Ishikawa (cell line): ENCODE measurements around the gene CREBL2.

ENCODE experiments used
- CEBPB ChIP-seq: IDR thresholded peaks from 2 replicates; pipeline ENCODE4 v1.6.1; 2012
- CREB1 ChIP-seq: IDR thresholded peaks from 2 replicates; pipeline ENCODE4 v1.6.1; 2012; ENCODE audit warnings: low read depth
- EP300 ChIP-seq: IDR thresholded peaks from 2 replicates; pipeline ENCODE4 v1.6.1; 2012; ENCODE audit warnings: borderline replicate concordance
- NFIC ChIP-seq: IDR thresholded peaks from 2 replicates; pipeline ENCODE4 v1.6.1; 2012
- REST ChIP-seq: IDR thresholded peaks from 2 replicates; pipeline ENCODE4 v1.6.1; 2012; ENCODE audit warnings: low read depth, mild to moderate bottlenecking
- TAF1 ChIP-seq: IDR thresholded peaks from 2 replicates; pipeline ENCODE4 v1.6.1; 2012; ENCODE audit warnings: low read depth, mild to moderate bottlenecking
- TCF12 ChIP-seq: IDR thresholded peaks from 2 replicates; pipeline ENCODE4 v1.6.1; 2012; ENCODE audit warnings: low read depth
- YY1 ChIP-seq: IDR thresholded peaks from 2 replicates; pipeline ENCODE4 v1.6.1; 2012; ENCODE audit warnings: low read depth
- TF ChIP-seq, protein P1 (sequence below): IDR thresholded peaks from 2 replicates; pipeline ENCODE4 v1.6.1; 2012

DNA sequence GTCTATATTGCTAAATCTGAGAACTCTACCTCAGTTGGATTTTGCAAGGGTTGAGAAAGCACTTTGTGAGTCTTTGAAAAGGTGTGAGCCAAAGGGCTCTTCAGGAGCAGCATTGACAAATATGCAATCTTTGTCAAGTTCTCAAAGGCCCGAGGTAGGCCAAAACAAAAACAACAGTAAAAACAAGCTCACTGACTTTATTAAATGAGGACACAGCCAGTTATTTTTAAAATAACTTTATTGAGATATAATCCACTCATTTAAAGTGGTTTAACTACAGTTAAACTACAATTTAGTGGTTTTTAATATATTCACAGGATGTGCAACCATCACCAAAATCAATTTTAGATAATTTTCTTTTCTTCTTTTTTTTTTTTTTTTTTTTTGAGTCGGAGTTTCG, 2.0 kb upstream of the CREBL2 start:
- TF ChIP-seq, protein P1, sequence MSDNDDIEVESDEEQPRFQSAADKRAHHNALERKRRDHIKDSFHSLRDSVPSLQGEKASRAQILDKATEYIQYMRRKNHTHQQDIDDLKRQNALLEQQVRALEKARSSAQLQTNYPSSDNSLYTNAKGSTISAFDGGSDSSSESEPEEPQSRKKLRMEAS: no peak
- TF ChIP-seq REST (no peak), EP300 (no peak), NFIC (no peak), CREB1 (no peak), YY1 (no peak), CEBPB (no peak), TCF12 (no peak), TAF1 (no peak)
